ENCODE data around the gene UNC13C.

DNA sequence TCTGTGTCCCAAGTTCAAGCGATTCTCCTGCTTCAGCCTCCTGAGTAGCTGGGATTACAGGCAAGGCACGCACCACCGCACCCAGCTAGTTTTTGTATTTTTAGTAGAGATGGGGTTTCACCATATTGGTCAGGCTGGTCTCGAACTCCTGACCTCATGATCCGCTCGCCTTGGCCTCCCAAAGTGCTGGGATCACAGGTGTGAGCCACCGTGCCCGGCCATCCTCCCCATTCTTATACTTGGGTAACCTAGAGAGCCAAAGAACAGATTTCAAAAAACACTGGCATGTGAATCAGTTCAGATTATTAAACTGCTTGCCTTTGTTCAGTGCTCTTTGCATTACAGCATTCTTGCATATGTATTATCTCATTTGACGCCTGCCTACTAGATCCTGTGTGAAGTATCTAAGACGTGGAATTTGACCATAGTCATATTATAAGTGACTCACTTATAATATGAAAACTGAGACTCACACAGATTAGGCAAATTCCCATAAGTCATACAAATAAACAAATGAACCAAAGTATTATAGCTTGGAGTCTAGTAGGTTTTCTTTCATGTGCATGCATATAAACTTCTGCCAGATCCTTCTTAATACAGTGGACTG, 123.5 kb downstream of the UNC13C start:
- TF ChIP-seq EZH2 (IDR thresholded peaks at IDR 0.05; ENCODE audit: borderline replicate concordance, low read depth, low read length, severe bottlenecking): no peak
- no peak for TF ChIP-seq POLR2AphosphoS5 (IDR thresholded peaks at IDR 0.05; ENCODE audit: insufficient read depth, low read depth, low read length)
- no peak for TF ChIP-seq CTCF (IDR thresholded peaks at IDR 0.05; ENCODE audit: extremely low read depth in 1 of 2, insufficient read depth in 1 of 2, low read depth in 1 of 2, low read length in 2 of 2)
- TF ChIP-seq MYC (IDR thresholded peaks at IDR 0.05; ENCODE audit: low read depth, low read length): no peak
- TF ChIP-seq POLR2A (IDR thresholded peaks at IDR 0.05; ENCODE audit: low read depth, low read length): no peak
- no peak for TF ChIP-seq MAX (IDR thresholded peaks at IDR 0.05; ENCODE audit: insufficient read depth, insufficient read length)
- TF ChIP-seq JUN (IDR thresholded peaks at IDR 0.05; ENCODE audit: borderline replicate concordance, insufficient read depth, insufficient read length, low read depth): no peak
- TF ChIP-seq FOS (IDR thresholded peaks at IDR 0.05; ENCODE audit: borderline replicate concordance, insufficient read depth, low read length): no peak

All from endothelial cell of umbilical vein (primary cell).